ENCODE data around the gene RCAN2.

RCAN2 gene

DNA sequence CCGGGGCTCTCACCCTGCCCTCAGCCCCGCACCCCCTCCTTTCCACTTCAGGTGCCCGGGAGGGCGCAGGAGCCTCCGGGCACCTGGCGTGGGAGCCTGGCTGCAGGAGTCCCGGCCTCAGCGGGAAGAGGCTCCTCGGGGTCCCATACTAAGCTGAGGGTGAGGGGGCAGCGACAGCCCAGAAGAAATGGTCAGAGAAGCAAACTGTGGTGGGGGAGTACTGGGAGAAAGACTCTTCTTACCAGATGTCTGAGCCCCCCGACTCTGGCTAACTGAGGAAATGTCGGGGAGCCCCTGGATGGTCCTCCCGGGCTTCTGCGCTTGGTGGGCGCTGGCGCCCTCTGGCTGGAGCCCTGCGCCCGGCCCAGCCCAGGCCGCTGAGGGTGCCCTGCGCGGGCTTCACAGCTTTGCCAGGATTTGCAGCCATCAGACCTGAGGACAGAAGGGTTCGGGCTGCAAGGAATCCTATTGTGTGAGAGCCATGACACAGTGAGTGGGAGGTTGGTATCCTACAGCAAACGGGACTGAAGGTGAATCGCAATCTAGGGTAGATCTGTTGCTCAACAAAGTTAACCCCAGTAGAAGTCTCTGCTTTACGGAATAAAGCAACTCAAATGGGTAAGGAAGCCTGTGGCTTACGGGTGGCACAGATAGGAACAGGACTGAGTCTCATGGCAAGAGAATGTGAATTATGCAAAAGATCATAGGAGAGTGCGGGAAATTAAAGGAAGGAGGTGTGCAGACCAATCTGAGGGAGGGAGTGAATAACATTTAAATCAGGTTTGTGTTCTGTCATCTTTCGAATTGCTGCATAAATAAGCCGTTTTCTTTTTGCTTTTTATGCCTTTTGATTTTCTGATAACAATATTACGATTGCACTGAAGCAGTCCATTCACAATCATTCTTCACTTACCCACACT, 639 bp upstream of the RCAN2 start:
- DNase-seq, result no peak

DNA sequence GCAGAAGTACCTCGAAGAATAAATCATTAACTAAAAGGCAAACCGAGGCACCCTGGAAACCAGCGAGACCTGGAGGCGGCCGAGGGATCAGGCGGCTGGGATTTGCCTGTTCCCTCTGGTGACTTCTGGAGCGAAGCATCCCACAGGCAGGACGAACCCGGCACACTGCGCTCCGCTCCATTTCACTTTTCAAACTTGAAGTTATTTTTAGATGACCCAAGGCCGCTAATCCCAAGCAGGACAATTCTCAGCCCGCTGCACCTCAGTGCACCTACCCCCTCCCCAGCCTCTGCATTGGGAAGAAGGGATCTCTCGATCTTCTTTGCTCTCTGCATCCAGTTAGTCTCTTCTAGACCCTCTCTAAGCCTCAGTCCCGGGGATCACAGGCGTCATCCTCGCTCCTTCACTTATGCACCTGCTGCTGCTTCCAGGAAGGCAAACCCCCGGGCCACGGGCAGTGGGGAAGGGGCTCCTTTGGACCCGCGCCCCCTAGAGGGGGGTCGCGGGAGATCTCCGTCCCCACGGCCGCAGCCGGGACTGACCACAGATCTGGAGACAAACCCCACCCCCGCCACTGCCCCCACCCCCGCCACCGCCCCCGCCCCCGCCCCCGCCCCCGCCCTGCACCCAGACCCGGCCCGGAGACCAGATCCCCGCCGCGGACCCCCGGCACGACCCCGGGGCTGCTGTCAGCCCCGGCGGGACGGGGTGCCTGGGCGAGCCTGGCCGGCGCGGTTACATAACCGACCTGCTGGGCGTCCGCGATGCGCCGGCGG, 636 bp downstream of the RCAN2 start:
- no peak for DNase-seq

DNA sequence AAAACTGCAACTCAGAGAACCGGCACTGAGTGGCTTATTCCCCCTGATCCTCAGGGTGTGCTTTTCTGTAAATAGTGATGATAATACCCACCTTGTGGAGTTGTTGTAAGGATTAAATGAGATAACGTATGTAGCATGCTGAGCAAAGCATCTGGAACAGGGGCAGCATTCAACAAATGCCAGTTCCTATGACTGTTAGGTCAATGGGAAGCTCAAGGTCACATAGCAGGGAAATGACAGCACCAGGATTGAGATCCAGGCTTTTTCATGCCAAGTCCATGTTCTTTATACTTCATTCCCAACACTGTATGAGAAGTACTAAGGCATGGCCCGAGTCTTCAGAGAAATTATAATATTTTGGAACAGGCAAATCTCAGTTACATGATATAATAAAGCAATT, 5.1 kb downstream of the RCAN2 start:
- no peak for DNase-seq

DNA sequence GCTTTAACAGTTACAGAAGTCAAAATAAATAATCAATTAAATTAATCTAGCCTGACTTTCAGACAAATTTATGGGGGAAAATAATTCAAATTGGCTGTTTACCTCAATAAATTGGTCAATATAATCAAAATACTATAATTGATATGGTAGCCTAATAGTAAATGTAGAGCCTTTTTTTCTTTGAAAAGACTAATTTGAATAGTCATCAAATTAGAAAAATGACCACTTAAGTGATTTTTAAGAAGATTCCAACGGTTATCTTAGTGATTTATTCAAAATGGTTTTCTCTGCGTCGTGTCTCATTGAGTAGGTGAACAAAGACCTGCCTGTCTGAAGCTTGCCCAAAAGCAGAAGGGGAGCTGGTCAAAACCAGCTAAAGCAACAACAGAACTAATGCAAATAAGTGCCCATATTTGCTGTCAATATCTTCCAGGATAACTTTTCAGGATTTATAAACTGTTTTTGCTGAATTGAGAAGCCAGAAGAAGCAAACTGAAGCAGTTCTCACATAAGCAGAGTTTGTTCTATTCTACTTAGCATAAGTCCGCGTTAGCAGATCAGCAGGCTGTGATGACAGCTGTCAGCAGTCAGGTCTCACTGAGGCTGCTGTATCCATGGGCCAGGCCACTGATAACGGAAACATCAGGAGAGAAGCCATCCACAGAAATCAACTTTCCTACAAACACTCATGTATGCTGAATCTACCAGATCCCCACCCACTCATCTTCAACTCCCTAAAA, 7.0 kb downstream of the RCAN2 start:
- DNase-seq, result no peak

DNA sequence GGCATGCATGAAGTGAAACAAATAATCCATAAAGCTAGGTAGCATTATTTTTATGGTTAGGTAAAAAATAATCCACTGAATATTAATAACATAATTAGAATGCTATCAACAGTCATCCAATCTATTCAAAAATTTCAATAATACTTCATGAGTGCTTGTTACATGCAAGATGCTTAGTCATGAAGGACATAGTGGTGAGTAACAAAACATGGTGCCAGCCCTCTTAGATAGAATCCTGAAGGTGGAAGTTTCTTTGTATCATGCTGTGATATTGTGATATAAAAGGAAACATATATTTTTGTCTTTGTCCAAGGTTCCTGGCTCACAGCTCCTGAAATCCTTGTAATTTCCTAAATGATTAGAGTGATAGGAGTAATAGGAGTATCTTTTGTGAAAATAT, 14.9 kb downstream of the RCAN2 start:
- DNase-seq, result no peak

DNA sequence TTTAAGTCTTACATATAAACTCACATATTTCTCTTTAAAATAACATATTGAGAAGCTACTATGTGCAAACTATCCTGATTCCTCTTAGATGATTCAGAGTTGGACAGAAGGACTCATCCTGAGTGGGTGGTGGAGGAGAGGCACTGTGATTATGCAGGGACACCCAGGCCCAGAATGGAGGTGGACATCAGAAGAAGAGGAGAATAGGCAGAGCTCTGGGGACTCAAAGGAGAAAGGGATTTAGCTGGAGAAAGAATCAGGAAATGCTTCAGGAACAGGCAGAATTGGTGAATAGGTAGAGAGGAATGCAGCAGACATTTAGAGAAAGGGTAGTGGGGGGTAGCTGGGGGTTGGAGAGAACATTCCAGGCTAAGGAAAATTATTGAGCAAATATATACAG, 17.4 kb downstream of the RCAN2 start:
- DNase-seq, result no peak

DNA sequence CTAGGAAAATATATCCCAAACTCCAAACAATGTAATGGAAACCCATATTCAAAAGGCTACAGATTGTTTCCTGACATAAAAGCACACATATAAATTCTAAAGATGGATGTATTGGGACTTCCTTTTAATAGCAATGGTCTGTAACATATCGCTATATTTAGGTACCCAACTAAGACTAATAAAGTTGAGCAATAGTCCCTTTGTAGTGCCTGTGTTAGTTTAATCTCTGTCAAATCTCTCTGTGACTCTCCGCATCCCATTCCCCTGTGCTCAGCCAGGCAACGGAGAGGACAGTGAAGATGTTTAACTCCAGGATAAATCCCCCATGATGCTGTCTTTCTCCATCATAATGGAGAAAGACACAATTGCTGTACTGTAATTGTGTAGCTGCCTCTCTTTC, 19.0 kb downstream of the RCAN2 start:
- DNase-seq, result no peak

DNA sequence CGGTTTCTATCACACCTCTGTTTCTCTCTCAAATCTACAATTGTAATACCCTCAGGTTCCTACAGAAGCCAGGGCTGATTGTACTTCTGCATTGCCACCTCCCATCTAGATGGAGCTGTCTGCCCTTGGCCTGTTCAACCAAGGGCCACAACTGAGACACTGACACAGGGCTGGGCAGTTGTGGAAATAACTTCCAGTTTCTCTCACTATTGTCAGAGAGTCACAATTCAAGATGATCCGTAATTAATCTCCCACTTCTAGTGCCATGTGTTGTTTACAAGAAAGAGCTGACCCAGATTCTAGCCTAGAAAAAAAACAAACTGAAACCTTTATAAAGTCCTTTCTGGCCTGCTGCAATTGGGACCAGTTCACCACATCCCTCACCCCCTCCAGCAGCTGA, 22.2 kb downstream of the RCAN2 start:
- DNase-seq, result no peak

DNA sequence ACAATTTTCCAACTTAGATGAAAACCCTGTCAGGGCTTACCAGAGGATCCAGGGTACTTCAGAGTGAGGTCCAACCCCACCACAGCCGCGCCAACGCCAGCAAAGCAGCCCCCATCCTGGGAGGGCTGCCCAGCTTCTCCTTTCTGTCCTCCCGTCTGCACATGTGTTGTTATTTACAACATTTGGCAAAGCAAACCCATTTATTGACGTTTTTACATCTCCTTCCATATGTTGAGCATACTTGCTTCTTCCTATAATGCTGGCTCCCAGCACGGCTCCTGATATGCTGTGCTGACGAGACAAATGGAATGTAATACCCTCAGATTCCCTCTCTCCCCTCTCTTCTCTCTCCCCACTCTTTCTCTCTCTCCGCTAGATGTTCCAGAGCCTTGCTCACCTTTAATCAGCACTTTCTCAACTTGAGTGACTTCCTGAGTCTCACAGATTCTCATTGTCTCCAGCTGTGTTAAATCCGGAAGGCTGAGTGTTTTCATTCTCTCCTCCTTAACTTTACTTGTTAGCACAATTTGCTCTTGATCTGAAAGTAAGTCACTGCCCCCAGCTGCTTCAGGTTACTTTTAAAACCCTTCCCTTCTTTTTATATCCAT, 22.7 kb downstream of the RCAN2 start:
- DNase-seq, result no peak

DNA sequence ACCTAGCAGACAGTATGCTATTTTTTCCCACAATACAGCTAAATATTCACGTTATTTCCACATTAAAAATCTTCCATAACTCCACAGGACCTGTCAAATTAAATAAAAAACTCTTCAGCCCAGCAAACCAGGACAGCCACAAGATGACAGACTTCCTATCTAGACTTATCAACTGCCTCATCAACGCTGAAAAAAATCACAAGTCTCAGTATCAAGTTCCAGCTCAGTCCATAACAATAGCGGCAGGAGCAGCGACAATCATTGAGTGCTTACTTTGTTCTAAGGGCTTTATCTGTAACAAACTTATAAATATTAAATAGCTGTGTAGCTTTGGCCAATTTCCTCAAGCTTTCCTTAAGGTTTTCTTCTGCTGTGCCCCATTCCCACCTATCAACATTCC, 24.7 kb downstream of the RCAN2 start:
- DNase-seq, result no peak

DNA sequence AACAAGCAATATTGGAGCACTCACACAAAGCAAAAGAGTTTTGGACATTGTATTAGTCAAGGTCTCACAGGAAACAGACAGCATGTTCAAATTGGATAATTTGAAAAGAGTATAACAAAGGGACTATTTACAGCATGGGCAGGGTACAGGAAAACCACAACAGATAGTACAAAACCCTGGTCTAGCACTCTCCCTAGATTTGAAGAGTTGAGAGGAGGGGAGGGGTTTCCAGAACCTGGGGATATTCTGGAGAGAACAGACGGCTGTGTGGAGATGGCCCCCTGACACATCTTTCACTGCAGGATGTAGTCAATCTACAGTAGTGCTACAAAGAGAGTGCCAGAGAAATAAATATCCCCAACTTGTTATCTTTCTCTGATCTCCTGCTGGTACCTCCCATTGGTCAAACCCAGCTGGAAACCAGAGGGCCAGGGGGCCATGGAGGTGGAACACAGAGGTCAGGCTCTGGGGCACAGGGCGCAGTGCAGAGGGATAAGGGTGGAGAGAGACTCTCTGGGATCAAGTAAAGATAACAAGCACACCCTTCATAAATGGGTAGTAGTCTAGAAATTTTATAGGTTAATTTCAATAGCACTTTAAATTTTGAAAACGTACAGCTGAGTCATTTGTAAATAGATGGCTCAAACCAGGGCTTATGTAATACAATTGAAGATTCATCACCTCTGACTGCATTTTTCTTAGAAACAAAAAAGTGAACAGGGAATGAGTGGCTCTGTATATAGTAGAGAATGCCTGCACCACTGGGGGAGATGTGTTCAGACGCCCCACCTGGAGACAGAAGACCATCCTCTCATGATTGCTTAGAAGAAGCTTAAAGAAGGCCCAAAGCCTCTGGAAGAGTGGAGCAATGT, 25.7 kb downstream of the RCAN2 start:
- no peak for DNase-seq

DNA sequence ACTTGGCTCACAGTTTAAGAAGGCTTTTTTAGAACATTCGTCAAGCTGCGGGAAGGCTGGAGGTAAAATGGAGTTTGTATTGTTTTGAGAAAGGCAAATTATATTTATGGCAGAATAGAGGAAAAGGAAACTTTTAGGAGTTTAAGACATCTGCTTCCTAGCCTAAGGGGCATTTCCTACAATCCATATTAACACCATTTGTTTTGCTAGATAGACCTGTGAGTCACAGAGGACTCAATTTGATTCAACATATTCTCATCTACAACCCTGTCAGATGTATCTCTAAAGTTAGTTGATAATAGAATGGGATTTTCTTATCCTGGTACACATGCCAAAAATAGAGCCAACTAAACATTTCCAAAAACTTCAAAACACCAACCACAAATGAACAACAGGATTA, 35.0 kb downstream of the RCAN2 start:
- DNase-seq, result no peak

DNA sequence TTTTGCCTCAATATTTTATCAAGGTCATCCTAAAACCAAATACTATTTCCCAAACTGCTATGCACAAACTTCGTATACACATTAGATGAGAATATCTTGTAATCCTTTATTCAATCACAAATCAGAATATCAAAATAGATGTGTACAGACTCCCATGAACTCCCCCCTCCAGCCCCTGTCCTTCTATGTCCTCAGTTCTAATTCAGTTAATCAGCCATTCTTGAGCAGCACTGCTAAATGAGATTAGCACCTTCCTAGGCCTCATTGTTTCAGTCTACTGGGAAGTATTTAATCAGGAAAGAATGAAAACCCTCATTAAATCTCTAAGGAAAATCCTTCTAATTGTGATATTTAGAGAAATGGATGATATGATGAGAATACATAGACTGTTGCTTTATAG, 36.6 kb downstream of the RCAN2 start:
- DNase-seq, result no peak

DNA sequence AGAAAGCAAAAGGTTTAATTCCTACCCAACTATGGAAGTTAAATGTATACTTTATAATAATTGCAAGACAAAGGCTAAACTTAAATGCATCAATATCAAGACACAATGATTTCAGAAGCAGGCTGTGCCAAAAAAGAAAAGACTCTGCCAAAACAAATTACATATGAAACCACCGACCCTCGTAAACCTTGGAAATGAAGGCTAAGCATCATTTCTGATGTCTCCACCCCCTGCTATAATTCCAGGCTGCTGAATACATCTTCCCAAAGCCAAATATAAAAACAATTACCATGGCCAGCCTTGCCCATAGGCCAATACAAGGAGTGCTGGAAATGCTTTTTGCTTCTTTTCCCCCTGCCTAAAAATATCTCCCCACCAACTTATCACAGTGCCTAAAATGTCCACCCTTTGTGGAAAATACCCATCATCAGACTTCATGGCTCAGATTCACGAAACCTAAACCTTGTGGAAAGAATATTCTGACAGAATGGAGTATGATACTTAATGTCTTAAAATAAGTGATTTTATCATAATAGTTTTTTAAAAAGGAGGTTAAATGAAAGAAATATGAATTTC, 37.4 kb downstream of the RCAN2 start:
- DNase-seq, result no peak

DNA sequence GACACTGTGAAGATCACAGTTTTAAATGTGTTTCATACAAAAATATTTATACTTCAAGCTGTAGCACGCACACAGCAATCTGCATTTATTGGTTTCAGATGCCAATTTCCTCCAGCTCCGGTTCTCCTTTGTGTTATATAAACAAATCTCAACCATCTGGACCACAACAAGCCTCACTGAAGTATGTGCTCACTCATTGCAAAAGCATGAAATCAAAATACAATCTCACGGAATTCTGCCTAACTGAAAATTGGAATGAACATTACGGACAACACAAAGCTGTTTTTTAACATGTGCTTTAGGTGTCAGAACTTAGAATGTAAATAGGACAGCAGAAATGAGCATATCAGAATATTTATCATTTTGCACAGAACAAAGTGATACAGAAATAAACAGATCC, 38.0 kb downstream of the RCAN2 start:
- no peak for DNase-seq

DNA sequence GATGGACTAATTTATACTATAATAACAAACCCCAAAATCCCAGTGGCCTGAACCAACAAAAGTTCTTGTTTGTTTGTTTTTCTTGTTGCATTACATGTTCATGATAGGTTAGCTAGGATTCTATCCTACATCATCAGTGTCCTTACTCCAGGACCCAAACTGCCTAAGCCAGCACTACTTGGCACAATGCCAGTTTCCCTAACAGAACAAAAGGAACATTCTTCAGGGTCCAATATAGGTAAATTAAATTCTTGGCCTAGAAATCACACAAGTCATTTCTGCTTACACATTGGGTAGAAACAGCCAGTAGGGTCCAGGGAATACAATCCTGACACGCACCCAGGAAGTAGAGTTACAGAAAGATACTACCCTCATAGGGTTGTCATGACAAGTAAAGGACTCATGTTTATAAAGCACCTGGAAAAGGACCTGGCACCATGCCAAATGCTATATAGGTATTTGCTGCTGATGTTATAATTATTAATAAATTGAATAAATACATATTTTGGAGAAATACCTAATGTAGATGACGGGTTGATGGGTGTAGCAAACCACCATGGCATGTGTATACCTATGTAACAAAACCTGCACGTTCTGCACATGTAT, 38.8 kb downstream of the RCAN2 start:
- DNase-seq, result no peak

DNA sequence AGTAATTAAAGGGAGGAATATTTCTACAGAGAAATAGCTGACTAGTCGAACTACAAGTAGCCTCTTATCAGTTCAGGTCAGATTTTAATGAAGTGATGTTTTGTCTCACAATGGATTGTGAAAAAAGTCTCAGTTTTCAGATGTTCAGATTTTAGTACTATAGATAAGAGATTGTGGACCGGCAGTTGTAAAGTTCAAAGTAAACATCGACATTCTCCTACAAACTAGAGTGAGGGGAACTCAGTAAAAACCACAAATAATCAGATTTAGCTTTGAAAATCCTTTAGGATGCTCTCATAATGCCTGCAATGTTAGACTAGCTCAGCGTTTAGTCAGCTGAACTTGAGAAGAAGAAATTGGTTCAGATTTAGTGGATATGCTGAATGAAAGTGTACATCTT, 39.9 kb downstream of the RCAN2 start:
- no peak for DNase-seq

DNA sequence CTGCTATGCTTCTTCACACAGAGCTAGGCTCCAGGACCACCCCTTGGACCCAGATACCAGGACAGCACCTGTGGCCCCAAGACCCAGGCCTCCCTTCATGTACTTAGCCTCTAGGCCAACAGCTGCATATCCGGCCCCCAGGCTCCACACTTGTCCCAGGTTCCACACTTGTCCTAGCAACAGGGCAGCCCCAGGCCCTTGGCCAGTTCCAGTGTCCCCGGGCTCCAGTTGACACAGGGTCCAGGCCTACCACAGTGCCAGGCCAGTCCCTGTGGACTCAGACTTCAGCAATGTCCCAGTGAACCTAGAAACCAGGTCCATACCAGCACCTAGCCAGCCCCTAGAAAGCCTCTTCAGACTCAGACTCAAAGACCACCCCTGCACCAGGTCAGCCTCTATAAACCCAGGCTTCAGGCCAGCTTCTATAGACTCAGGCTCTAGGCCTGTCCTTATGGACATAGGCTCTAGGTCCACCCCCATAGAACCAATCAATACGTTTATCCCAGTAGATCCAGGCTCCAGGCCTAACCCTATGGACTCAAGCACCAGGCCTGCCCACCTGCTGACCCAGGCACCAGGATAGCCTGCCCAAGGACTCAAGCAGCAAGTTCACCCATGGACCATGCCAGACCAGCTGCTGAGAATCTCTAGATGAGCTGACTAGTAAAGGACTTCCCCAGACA, 46.3 kb downstream of the RCAN2 start:
- DNase-seq, result no peak

DNA sequence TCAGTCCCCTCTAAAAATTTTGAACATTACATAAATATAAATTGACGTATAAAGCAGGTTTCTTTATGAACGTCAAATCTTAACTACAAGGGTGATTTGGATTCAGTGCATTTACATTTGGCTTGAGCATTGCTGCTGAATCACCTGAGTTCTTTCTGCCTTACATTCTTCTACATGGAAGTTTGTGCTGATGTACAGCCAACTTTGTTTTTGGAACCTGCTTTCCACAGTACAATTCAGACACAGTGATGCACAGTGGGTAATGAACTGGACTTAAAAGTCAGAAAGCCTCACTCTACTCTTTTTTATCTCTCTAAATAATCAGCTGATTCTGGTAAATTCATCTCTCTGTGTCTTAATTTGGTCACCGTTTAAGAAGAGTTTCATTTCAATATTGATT, 47.6 kb downstream of the RCAN2 start:
- no peak for DNase-seq

DNA sequence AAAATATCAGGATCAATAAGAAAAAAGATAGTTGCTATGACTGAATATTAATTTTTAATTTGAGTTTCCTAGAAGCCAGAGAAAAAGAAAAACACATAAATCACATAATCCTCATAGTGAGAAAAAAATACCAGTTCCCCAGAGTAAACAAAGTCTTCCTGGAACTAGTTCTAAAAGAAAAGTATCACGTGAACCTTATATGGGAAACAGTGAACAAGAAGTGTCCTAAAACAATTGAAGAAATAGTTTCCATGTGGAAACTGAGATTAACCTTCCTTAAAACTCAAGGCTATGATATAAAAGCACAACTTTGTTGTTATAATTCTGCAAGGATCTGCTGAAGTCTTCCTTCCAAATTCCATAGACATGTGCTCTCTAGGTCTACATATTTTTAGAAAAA, 50.6 kb downstream of the RCAN2 start:
- no peak for DNase-seq

DNA sequence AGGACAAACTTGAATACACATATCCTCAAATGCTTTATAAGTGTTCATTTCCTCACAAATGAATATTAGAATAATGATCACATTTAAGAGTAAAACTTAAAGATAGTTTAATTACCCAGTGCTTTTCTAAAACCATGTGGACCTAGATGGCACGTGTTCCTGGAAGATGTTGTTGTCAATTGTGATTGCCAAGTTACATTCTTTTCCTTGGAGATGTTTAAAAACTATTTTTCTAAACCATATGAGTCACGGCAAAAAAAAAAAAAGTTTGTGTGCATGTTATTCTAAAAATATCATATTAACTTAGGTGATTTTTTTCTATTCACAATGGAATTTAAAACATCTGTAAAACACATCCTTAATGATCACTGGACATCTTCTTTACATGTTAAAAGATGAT, 51.1 kb downstream of the RCAN2 start:
- DNase-seq, result no peak
